GM12875 (cell line): Measurements from ENCODE around the gene GNG10.

Experiments used
- H3K4me3 ChIP-seq: one replicate; pipeline ENCODE4 v1.5.1; 2011; ENCODE audit warnings: low read depth, low read length, control low read depth
- TF ChIP-seq, protein P1 (sequence below): IDR thresholded peaks from 2 replicates; pipeline ENCODE4 v1.5.1; 2011; ENCODE audit warnings: low read depth, mild to moderate bottlenecking, control low read depth, inconsistent platforms, low read length, moderate library complexity, borderline replicate concordance; ENCODE audit not compliant: insufficient read depth

Gene GNG10

DNA sequence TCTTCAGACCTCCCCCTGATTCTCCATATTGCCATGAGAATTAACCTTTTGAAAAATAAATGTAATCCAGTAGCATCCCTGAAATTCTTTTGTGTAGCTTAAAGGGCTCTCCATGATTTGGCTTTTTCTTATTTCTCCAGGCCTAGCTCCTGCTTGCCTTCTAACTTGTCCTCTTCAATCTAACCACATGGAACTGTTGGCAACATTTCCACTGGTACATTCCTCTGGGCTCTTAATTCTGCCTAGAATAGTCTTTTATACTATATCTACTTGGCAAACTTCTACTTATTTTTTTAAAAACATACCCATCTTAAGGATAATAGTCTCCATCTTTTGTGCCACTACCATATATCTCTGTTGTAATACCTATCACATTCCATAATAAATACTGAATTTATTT lies 54.1 kb downstream of the GNG10 start:
- H3K4me3 ChIP-seq, result no peak overlapping the region
- TF ChIP-seq, protein P1, sequence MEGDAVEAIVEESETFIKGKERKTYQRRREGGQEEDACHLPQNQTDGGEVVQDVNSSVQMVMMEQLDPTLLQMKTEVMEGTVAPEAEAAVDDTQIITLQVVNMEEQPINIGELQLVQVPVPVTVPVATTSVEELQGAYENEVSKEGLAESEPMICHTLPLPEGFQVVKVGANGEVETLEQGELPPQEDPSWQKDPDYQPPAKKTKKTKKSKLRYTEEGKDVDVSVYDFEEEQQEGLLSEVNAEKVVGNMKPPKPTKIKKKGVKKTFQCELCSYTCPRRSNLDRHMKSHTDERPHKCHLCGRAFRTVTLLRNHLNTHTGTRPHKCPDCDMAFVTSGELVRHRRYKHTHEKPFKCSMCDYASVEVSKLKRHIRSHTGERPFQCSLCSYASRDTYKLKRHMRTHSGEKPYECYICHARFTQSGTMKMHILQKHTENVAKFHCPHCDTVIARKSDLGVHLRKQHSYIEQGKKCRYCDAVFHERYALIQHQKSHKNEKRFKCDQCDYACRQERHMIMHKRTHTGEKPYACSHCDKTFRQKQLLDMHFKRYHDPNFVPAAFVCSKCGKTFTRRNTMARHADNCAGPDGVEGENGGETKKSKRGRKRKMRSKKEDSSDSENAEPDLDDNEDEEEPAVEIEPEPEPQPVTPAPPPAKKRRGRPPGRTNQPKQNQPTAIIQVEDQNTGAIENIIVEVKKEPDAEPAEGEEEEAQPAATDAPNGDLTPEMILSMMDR, result no peak

DNA sequence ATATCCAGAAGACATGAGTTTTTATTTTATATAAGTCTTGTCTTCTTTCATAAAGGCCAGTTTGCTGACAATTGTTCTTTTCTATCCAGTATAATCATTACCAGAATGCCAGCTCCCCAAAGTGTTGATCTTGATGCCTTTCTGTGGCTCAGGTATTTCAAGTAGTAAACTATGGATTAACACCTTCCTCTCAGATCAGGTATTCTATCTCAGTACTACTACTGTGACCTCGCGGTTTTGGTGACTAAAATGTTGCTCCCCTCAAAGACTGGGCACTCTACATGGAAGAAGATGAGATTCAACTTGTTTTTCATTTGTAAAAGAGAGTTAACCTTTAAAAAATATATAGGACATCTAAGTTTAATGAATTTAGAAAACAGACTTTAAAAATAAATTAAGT lies 58.1 kb downstream of the GNG10 start:
- no peak overlapping the region for H3K4me3 ChIP-seq
- TF ChIP-seq, protein P1, result no peak
